ENCODE data around the gene MCRIP1. TPM values are rescaled to one million over a fixed set of nuclear protein-coding genes. Genes with fewer than 3 reads are reported as not detected.

Gene MCRIP1
- total and polyA plus RNA-seq, 2 of the 13 experiments (the other 11 are each of a cell fraction or from before 2014, with no cell fraction given), result 79.7 to 84.9 TPM

DNA sequence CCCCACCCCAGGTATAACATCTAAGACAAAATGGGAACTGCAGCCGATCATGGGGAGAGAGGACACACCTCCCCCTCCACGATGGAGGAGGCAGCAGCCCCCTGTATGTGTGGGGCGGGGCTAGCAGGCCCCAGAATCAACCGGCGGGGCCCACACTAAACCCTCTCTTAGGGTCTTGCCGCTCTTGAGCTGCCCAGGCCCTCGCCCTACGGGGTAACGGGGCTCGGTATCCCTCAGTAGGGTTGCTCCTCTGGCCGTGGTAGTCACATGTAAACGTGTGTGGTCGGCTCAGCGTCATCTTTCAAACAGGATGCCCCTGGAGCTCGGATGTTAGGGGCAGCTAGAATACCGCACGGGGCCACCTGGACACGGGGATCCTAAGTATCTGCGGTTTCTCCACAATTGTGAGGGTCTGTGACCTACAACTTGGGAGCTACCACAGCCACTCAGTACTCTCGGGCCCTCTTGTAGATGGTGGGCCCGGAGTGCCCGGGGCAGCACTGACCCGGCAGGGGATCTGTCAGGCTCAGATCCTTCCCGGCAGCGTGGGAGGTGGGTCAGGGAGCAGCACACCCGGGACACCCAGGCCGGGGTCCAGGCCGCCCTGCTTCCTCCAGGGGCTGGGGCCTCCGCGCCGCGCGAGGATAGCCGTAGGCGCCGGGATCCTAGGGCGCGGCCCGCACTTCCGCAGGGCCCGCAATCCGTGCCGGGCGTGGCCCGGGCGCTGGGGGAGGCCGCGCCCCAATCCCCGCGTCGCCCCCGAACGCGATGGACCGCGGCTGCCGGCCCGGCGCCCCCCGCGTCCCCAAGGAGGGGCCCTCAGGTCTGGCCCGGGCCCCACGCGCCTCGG lies 37.3 kb upstream of the MCRIP1 start (continued):
- TF ChIP-seq, protein P1, sequence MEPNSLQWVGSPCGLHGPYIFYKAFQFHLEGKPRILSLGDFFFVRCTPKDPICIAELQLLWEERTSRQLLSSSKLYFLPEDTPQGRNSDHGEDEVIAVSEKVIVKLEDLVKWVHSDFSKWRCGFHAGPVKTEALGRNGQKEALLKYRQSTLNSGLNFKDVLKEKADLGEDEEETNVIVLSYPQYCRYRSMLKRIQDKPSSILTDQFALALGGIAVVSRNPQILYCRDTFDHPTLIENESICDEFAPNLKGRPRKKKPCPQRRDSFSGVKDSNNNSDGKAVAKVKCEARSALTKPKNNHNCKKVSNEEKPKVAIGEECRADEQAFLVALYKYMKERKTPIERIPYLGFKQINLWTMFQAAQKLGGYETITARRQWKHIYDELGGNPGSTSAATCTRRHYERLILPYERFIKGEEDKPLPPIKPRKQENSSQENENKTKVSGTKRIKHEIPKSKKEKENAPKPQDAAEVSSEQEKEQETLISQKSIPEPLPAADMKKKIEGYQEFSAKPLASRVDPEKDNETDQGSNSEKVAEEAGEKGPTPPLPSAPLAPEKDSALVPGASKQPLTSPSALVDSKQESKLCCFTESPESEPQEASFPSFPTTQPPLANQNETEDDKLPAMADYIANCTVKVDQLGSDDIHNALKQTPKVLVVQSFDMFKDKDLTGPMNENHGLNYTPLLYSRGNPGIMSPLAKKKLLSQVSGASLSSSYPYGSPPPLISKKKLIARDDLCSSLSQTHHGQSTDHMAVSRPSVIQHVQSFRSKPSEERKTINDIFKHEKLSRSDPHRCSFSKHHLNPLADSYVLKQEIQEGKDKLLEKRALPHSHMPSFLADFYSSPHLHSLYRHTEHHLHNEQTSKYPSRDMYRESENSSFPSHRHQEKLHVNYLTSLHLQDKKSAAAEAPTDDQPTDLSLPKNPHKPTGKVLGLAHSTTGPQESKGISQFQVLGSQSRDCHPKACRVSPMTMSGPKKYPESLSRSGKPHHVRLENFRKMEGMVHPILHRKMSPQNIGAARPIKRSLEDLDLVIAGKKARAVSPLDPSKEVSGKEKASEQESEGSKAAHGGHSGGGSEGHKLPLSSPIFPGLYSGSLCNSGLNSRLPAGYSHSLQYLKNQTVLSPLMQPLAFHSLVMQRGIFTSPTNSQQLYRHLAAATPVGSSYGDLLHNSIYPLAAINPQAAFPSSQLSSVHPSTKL (CRISPR knock-in tag; IDR thresholded peaks at IDR 0.05), result 0 out of 2 replicates have a peak, but pooled peaks have one; percentile 0
- TF ChIP-seq STAG1 (CRISPR knock-in tag; IDR thresholded peaks at IDR 0.05) (no peak), KLF16 (CRISPR knock-in tag; IDR thresholded peaks at IDR 0.05) (peak; percentile 25 to 54; a peak in 1 of 4 replicates), RXRB (CRISPR knock-in tag; IDR thresholded peaks at IDR 0.05; ENCODE audit: borderline replicate concordance) (0 out of 2 replicates have a peak, but pooled peaks have one; percentile 27), NFE2L2 (IDR thresholded peaks at IDR 0.05; ENCODE audit: low read length) (no peak), KDM3A (CRISPR knock-in tag; IDR thresholded peaks at IDR 0.05; ENCODE audit: low read depth) (0 out of 2 replicates have a peak, but pooled peaks have one; percentile 33), KDM5B (CRISPR knock-in tag; IDR thresholded peaks at IDR 0.05; ENCODE audit: borderline replicate concordance) (peak; percentile 85; the same call in 1 of the 2 replicates), ZNF234 (CRISPR knock-in tag; conservative IDR thresholded peaks at IDR 0.05) (0 out of 2 replicates have a peak, but pooled peaks have one; percentile 71)
